OCI-LY3 (cell line): ENCODE measurements around the gene HNRNPF.

Source experiments
- EZH2phosphoT487 ChIP-seq: fragments of 200-600 bp; shearing (Covaris generic); IDR thresholded peaks from 2 replicates; pipeline ENCODE4 v1.6.1; 2018; ENCODE audit warnings: antibody characterized with exemption, mixed run types, low read depth
- TF ChIP-seq, protein P1 (sequence below): fragments of 200-600, 300-600 bp; sonication (generic); IDR thresholded peaks from 2 replicates; pipeline ENCODE4 v1.5.1; 2014; ENCODE audit warnings: antibody characterized with exemption, low read length, low read depth

- TF ChIP-seq, protein P1, sequence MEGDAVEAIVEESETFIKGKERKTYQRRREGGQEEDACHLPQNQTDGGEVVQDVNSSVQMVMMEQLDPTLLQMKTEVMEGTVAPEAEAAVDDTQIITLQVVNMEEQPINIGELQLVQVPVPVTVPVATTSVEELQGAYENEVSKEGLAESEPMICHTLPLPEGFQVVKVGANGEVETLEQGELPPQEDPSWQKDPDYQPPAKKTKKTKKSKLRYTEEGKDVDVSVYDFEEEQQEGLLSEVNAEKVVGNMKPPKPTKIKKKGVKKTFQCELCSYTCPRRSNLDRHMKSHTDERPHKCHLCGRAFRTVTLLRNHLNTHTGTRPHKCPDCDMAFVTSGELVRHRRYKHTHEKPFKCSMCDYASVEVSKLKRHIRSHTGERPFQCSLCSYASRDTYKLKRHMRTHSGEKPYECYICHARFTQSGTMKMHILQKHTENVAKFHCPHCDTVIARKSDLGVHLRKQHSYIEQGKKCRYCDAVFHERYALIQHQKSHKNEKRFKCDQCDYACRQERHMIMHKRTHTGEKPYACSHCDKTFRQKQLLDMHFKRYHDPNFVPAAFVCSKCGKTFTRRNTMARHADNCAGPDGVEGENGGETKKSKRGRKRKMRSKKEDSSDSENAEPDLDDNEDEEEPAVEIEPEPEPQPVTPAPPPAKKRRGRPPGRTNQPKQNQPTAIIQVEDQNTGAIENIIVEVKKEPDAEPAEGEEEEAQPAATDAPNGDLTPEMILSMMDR, result 0 out of 2 replicates have a peak, but pooled peaks have one; percentile 6
- TF ChIP-seq EZH2phosphoT487, result no peak
Observed at GRCh38 chr10:43362191-43362839, 46.7 kb downstream of the HNRNPF start.
